ENCODE data around the gene TMEM242.
A peak's percentile ranks its signal among the peaks of the same experiment; 100 is the strongest.

The TMEM242 gene

DNA sequence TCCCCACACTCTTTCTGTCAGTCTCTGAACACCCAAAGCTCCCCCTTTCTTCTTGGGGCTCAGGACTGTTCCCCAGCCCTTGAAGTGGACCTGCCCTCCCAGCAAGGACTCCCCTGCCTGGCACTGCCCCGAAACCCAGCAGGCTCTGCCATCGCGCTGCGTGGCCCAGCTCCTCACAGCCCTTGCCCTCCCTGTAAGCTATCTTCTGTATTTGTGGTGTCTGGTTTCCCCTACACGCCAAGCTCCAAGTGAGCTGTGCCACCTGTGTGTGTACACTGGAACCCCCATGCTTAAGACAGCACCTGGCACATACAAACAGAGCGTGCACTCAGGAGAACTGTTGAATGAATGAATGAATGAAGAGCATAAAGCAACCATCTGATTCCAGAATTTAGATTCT lies 57.7 kb downstream of the TMEM242 start:
- no peak overlapping the region for H3K27ac ChIP-seq (ENCODE audit: low read depth in 2 of 2, low read length in 2 of 2)
- no peaks in the 10 kb centered on the region for H3K36me3 ChIP-seq (ENCODE audit: control insufficient read depth in 2 of 2, insufficient read depth in 2 of 2, low read length in 2 of 2)
- no peak overlapping the region for H3K9ac ChIP-seq (ENCODE audit: low read depth in 1 of 2, low read length in 2 of 2)
- H3K4me3 ChIP-seq (ENCODE audit: low read length in 2 of 2), result no peak overlapping the region
- H3K27me3 ChIP-seq (ENCODE audit: control insufficient read depth in 2 of 2, insufficient read depth in 2 of 2, low read length in 2 of 2), result no peaks in the 10 kb centered on the region
- peaks cover 9 to 12% of the 10 kb centered on the region in 2 donors for H3K4me1 ChIP-seq (ENCODE audit: control insufficient read depth in 2 of 2, insufficient read depth in 2 of 2, low read length in 2 of 2)
- no peaks in the 10 kb centered on the region for H3K9me3 ChIP-seq (ENCODE audit: control insufficient read depth in 2 of 2, low read length in 2 of 2)

DNA sequence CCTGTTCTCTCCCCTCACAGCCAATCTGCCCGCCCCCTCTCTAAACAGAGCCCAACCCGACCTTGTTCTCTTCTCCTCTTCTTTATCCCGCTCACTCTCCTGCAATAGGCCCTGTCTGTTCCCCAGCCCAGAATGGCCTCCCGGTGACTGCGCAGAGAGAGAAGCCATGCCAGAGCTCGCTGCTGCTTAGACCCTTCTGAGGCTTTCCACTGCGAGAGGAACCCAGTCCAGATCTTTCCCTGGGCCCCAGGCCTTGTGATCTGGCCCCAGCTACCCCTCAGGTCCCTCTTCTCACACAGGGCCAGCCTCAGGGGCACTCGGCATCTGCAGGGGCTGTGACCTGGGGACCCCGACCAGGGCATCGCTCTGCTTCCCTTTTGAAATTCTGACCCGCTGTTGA lies 58.1 kb downstream of the TMEM242 start:
- H3K9me3 ChIP-seq (ENCODE audit: control insufficient read depth in 2 of 2, low read length in 2 of 2), result no peaks in the 10 kb centered on the region
- H3K9ac ChIP-seq (ENCODE audit: low read depth in 1 of 2, low read length in 2 of 2), result no peak overlapping the region
- no peak overlapping the region for H3K4me3 ChIP-seq (ENCODE audit: low read length in 2 of 2)
- H3K4me1 ChIP-seq (ENCODE audit: control insufficient read depth in 2 of 2, insufficient read depth in 2 of 2, low read length in 2 of 2), result peaks cover 9 to 12% of the 10 kb centered on the region in 2 donors
- no peaks in the 10 kb centered on the region for H3K27me3 ChIP-seq (ENCODE audit: control insufficient read depth in 2 of 2, insufficient read depth in 2 of 2, low read length in 2 of 2)
- H3K36me3 ChIP-seq (ENCODE audit: control insufficient read depth in 2 of 2, insufficient read depth in 2 of 2, low read length in 2 of 2), result no peaks in the 10 kb centered on the region
- no peak overlapping the region for H3K27ac ChIP-seq (ENCODE audit: low read depth in 2 of 2, low read length in 2 of 2)

DNA sequence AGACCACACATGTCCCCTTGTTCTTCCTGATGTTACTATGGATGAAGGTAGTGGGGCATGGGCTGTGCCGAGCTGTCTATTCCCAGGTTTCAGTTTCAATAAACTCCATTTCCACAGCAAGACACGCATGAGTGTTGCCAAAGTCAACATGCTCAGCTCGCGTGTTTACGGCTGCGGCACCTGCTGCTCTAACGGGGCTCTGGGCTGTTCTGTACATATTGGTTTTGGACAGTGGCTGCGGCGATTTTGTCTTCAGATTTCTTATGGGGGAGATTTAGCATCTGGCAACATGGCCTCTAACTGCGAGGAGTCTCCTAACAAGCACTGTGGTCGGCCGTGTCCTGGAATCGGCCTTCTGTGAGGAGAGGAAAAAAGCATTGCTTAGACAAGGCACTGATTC lies 58.6 kb downstream of the TMEM242 start:
- H3K4me3 ChIP-seq (ENCODE audit: low read length in 2 of 2), result no peak overlapping the region
- H3K4me1 ChIP-seq (ENCODE audit: control insufficient read depth in 2 of 2, insufficient read depth in 2 of 2, low read length in 2 of 2), result peaks cover 9 to 12% of the 10 kb centered on the region in 2 donors
- no peaks in the 10 kb centered on the region for H3K27me3 ChIP-seq (ENCODE audit: control insufficient read depth in 2 of 2, insufficient read depth in 2 of 2, low read length in 2 of 2)
- no peak overlapping the region for H3K27ac ChIP-seq (ENCODE audit: low read depth in 2 of 2, low read length in 2 of 2)
- H3K9me3 ChIP-seq (ENCODE audit: control insufficient read depth in 2 of 2, low read length in 2 of 2), result no peaks in the 10 kb centered on the region
- no peak overlapping the region for H3K9ac ChIP-seq (ENCODE audit: low read depth in 1 of 2, low read length in 2 of 2)
- no peaks in the 10 kb centered on the region for H3K36me3 ChIP-seq (ENCODE audit: control insufficient read depth in 2 of 2, insufficient read depth in 2 of 2, low read length in 2 of 2)

DNA sequence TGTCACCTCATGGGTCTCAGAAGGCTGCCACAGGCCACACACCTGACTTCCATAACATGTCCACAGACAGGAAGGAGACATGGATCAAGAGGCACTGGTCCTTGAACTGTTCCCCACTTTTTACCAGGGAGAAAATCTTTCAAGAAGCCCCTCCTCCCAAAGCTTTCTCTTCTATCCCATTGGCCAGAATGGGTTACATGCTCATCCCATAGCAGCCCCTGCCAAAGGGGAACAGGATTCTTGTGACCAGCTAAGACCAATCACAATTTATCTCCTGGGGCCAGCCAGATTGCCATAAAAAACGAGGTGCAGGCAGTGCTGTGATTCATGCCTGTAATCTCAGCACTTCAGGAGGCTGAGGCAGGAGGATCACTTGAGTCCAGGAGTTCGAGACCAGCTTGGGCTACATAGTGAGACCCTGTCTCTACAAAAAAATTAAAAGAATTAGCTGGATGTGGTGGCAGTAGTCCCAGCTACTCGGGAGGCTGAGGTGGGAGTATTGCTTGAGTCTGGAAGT lies 59.4 kb downstream of the TMEM242 start:
- Histone ChIP-seq H3K27ac (ENCODE audit: low read depth in 2 of 2, low read length in 2 of 2) (no peak overlapping the region), H3K36me3 (ENCODE audit: control insufficient read depth in 2 of 2, insufficient read depth in 2 of 2, low read length in 2 of 2) (no peaks in the 10 kb centered on the region), H3K27me3 (ENCODE audit: control insufficient read depth in 2 of 2, insufficient read depth in 2 of 2, low read length in 2 of 2) (no peaks in the 10 kb centered on the region), H3K4me1 (ENCODE audit: control insufficient read depth in 2 of 2, insufficient read depth in 2 of 2, low read length in 2 of 2) (peaks cover 2 to 4% of the 10 kb centered on the region in 2 donors), H3K9ac (ENCODE audit: low read depth in 1 of 2, low read length in 2 of 2) (no peak overlapping the region), H3K9me3 (ENCODE audit: control insufficient read depth in 2 of 2, low read length in 2 of 2) (no peaks in the 10 kb centered on the region), H3K4me3 (ENCODE audit: low read length in 2 of 2) (no peak overlapping the region)

DNA sequence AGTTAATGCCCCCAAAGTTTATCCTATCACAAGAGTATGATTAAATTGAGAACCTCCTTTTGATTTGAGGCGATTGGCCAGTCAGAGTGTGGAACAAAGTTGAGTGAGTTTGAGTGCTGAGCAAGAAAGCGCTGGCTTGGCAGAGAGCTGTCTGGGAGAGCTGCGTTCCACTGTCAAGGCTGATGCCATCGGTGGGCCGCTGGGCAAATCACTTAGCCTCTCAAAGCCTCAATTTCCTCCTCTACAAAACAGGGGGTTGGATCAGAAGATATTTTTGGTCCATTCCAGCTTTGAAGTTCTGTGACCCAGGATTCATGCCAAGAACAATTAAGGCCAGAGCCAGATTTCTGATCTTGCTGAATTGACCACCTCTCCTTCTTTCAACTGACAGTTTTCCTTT lies 60.2 kb downstream of the TMEM242 start:
- Histone ChIP-seq H3K9ac (ENCODE audit: low read depth in 1 of 2, low read length in 2 of 2) (no peak overlapping the region), H3K4me1 (ENCODE audit: control insufficient read depth in 2 of 2, insufficient read depth in 2 of 2, low read length in 2 of 2) (no peaks in the 10 kb centered on the region), H3K4me3 (ENCODE audit: low read length in 2 of 2) (no peak overlapping the region), H3K9me3 (ENCODE audit: control insufficient read depth in 2 of 2, low read length in 2 of 2) (no peaks in the 10 kb centered on the region), H3K36me3 (ENCODE audit: control insufficient read depth in 2 of 2, insufficient read depth in 2 of 2, low read length in 2 of 2) (no peaks in the 10 kb centered on the region), H3K27ac (ENCODE audit: low read depth in 2 of 2, low read length in 2 of 2) (no peak overlapping the region), H3K27me3 (ENCODE audit: control insufficient read depth in 2 of 2, insufficient read depth in 2 of 2, low read length in 2 of 2) (no peaks in the 10 kb centered on the region)

DNA sequence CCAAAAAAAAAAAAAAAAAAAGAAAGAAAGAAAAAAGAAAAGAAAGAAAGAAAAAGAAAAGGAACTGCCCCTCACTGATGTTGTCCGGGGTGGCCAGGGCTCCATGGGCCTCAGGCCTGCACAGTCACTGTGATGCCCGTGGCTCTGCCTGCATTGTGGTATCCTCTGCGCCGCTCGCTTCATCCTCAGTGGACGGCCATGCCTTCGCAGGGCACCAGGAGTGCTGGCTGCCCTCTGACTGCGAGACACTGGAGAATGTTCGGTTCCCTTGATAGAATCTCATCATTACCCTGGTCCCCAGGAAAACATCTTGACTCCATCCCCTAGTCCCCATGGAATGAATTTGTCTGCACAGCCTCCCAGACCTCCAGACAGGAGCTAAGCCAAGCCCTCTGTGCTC lies 61.7 kb downstream of the TMEM242 start:
- H3K27ac ChIP-seq (ENCODE audit: low read depth in 2 of 2, low read length in 2 of 2), result no peak overlapping the region
- H3K4me3 ChIP-seq (ENCODE audit: low read length in 2 of 2), result no peak overlapping the region
- no peaks in the 10 kb centered on the region for H3K27me3 ChIP-seq (ENCODE audit: control insufficient read depth in 2 of 2, insufficient read depth in 2 of 2, low read length in 2 of 2)
- H3K36me3 ChIP-seq (ENCODE audit: control insufficient read depth in 2 of 2, insufficient read depth in 2 of 2, low read length in 2 of 2), result no peaks in the 10 kb centered on the region
- no peaks in the 10 kb centered on the region for H3K9me3 ChIP-seq (ENCODE audit: control insufficient read depth in 2 of 2, low read length in 2 of 2)
- H3K9ac ChIP-seq (ENCODE audit: low read depth in 1 of 2, low read length in 2 of 2), result no peak overlapping the region
- H3K4me1 ChIP-seq (ENCODE audit: control insufficient read depth in 2 of 2, insufficient read depth in 2 of 2, low read length in 2 of 2), result no peaks in the 10 kb centered on the region

DNA sequence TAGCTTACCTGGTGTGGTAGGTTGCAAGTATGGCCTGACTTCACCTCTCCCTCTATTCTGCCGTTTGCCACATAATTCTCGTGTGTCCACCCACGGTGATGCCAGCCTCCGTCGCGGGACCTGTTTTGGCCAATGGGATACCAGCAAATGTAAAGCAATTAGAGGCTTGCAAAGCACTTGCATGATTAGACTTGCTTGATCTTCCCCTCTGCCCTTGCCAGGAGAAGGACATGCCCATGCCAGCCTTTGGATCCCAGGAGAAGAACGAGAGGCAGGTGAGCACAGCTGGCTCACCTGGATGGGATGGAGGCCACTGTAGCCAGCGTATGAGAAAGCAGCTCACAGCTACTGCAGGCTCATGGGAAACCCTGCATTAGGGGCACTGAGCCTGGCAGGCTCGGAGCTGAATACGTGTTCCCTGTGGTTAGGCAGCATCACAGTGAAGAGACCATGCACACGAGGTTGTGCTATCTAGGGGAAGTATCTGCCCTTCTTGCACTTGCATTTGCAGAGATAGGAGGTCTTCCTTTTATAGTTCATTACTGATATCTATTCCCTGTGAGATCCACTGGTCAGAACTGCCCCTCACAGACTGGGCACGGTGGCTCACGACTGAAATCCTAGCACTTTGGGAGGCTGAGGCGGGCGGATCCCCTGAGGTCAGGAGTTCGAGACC lies 62.4 kb downstream of the TMEM242 start:
- H3K4me3 ChIP-seq (ENCODE audit: low read length in 2 of 2), result no peak overlapping the region
- no peaks in the 10 kb centered on the region for H3K9me3 ChIP-seq (ENCODE audit: control insufficient read depth in 2 of 2, low read length in 2 of 2)
- H3K9ac ChIP-seq (ENCODE audit: low read depth in 1 of 2, low read length in 2 of 2), result peak overlapping the region in 1 of 2 donors; percentile 6
- H3K4me1 ChIP-seq (ENCODE audit: control insufficient read depth in 2 of 2, insufficient read depth in 2 of 2, low read length in 2 of 2), result no peaks in the 10 kb centered on the region
- no peaks in the 10 kb centered on the region for H3K36me3 ChIP-seq (ENCODE audit: control insufficient read depth in 2 of 2, insufficient read depth in 2 of 2, low read length in 2 of 2)
- H3K27ac ChIP-seq (ENCODE audit: low read depth in 2 of 2, low read length in 2 of 2), result no peak overlapping the region
- no peaks in the 10 kb centered on the region for H3K27me3 ChIP-seq (ENCODE audit: control insufficient read depth in 2 of 2, insufficient read depth in 2 of 2, low read length in 2 of 2)

DNA sequence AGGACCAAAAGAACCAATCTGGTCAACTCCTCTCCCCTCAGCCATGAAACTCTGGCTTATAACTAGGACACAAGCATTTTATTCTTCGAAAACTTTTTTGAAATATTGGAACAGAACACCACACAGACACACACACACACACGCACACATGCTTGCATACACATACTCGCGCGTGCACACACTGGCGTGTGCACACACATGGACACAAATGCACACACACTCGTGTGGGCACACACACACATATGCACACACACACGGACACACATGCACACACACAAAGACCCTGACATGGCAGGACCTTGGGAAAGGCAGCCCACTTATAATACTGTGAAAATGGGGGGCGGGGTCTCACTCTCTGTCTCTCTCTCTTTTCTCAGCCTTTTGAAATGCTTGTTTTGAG lies 63.9 kb downstream of the TMEM242 start:
- no peaks in the 10 kb centered on the region for H3K9me3 ChIP-seq (ENCODE audit: control insufficient read depth in 2 of 2, low read length in 2 of 2)
- H3K4me3 ChIP-seq (ENCODE audit: low read length in 2 of 2), result no peak overlapping the region
- H3K27me3 ChIP-seq (ENCODE audit: control insufficient read depth in 2 of 2, insufficient read depth in 2 of 2, low read length in 2 of 2), result no peaks in the 10 kb centered on the region
- H3K4me1 ChIP-seq (ENCODE audit: control insufficient read depth in 2 of 2, insufficient read depth in 2 of 2, low read length in 2 of 2), result no peaks in the 10 kb centered on the region
- H3K36me3 ChIP-seq (ENCODE audit: control insufficient read depth in 2 of 2, insufficient read depth in 2 of 2, low read length in 2 of 2), result no peaks in the 10 kb centered on the region
- no peak overlapping the region for H3K27ac ChIP-seq (ENCODE audit: low read depth in 2 of 2, low read length in 2 of 2)
- H3K9ac ChIP-seq (ENCODE audit: low read depth in 1 of 2, low read length in 2 of 2), result no peak overlapping the region

DNA sequence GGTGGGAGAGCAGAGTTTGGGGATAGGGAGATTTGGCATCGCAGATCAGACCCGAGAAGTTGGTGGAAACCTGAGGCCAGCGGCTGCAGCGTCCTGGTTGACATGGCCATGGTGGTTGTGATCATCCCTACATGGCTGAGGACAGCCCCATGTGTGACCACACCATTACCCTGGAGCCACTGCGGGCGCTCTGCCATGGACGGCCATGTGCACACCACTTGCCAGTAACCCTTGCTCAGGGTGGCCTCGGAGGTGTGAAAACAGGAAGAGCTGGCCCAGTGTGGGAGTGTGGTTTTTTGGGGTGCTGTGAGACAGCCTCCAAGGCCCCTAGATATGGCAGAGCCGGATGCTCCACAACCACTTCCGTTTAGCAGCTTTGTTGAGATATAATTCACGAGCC lies 64.4 kb downstream of the TMEM242 start:
- H3K4me1 ChIP-seq (ENCODE audit: control insufficient read depth in 2 of 2, insufficient read depth in 2 of 2, low read length in 2 of 2), result peaks cover 0 to 3% of the 10 kb centered on the region in 2 donors

DNA sequence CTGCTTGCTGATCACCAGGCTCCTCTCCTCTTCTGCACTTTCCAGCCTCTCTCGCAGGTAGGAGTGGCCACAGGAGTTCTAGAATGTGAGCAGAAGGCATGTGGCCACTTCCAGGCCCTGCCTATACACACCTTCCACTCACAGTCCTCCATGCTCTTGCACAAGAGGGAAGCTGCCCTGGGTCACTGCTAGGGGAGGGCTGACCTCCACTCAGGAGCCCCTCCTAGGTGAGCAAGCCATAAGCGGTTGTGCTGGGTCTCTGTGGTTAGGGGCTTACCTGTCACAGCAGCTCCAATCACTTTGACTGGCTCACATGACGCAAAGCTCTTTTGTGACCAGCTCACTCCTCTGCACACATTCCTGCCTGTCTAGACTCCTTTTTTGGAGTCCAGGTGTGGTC lies 68.2 kb downstream of the TMEM242 start:
- H3K36me3 ChIP-seq (ENCODE audit: control insufficient read depth in 2 of 2, insufficient read depth in 2 of 2, low read length in 2 of 2), result no peaks in the 10 kb centered on the region
- no peak overlapping the region for H3K9ac ChIP-seq (ENCODE audit: low read depth in 1 of 2, low read length in 2 of 2)
- H3K4me3 ChIP-seq (ENCODE audit: low read length in 2 of 2), result no peak overlapping the region
- H3K9me3 ChIP-seq (ENCODE audit: control insufficient read depth in 2 of 2, low read length in 2 of 2), result no peaks in the 10 kb centered on the region
- no peaks in the 10 kb centered on the region for H3K27me3 ChIP-seq (ENCODE audit: control insufficient read depth in 2 of 2, insufficient read depth in 2 of 2, low read length in 2 of 2)
- no peak overlapping the region for H3K27ac ChIP-seq (ENCODE audit: low read depth in 2 of 2, low read length in 2 of 2)
- peaks cover 0 to 8% of the 10 kb centered on the region in 2 donors for H3K4me1 ChIP-seq (ENCODE audit: control insufficient read depth in 2 of 2, insufficient read depth in 2 of 2, low read length in 2 of 2)

More for the DNA sequence above, 64.4 kb downstream of the TMEM242 start:
- Histone ChIP-seq H3K4me3 (ENCODE audit: low read length in 2 of 2) (no peak overlapping the region), H3K9ac (ENCODE audit: low read depth in 1 of 2, low read length in 2 of 2) (no peak overlapping the region), H3K27me3 (ENCODE audit: control insufficient read depth in 2 of 2, insufficient read depth in 2 of 2, low read length in 2 of 2) (no peaks in the 10 kb centered on the region), H3K9me3 (ENCODE audit: control insufficient read depth in 2 of 2, low read length in 2 of 2) (no peaks in the 10 kb centered on the region), H3K36me3 (ENCODE audit: control insufficient read depth in 2 of 2, insufficient read depth in 2 of 2, low read length in 2 of 2) (no peaks in the 10 kb centered on the region), H3K27ac (ENCODE audit: low read depth in 2 of 2, low read length in 2 of 2) (no peak overlapping the region)
